HG03460 (cell line): Measurements from ENCODE around the gene SCN7A.

Experiments used
- ATAC-seq: cut with Tn5 transposase; IDR thresholded peaks from one replicate; pipeline ENCODE4 v1.9.1; 2021; ENCODE audit not compliant: unreplicated experiment

The SCN7A gene

DNA sequence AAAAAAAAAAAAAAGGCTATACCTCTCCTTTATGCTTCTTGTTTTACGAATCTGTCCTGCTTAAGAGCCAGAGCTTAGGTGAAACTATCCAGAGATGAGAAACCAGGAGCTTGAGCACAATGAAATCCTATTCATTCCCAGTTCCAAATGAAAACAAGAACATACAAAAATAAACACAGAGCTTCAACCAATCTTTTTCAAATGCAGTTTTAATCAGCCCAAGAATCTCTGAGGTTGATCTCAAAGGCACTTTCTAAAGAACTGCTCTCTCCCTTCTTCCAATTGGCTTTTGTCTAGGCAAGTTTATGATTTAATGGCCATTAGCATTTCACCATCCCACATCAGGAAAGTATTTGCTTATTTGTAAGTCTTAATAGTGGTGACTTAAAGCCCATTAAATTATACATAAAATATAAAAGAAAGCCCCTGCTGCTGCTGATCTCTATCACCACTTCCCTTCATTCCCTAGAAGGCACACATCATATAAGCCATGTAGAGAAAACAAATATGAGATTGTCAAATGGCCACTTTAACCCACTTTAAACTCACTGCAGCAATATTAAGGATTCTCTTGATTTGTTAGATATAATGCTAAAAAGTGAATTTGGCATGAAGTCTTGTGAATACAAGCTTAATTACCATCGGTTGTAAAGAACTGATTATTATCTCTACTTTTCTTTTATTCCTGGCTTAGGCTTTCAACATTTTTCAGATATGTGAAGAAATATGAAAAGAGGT is 89.0 kb downstream of the SCN7A start:
- ATAC-seq: no peak

GRCh38 chr2:166394245-166394644 is 99.8 kb downstream of the SCN7A start:
- ATAC-seq: no peak

GRCh38 chr2:166393008-166393407 is 101.0 kb downstream of the SCN7A start:
- no peak for ATAC-seq

DNA sequence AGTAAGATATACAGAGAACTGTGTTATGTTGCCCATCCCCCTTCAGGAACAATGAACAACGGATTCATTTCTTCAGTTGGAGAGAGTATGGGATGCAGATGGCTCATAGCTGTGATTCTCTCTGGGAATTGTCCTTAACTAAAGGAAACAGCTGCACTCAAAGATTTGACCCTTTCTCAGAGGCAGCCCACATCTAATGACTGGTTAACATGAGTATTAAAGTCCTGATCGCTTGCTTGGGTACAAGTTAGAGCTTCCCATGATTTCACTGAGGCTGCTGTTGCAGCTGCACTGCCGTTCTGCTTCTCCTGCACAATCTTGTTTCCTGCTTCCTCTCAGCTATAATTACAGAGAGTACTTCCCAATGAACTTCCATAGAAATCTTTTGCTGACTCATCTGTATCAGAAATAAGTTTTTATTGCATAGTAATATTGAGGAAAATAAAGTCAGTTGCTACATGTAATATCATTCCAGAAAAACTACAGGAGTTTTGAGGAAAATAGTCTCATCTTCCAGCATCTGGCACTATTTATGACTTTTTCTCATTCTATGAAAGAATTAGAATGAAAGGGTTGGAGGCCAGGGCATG is 105.5 kb downstream of the SCN7A start:
- no peak for ATAC-seq

DNA sequence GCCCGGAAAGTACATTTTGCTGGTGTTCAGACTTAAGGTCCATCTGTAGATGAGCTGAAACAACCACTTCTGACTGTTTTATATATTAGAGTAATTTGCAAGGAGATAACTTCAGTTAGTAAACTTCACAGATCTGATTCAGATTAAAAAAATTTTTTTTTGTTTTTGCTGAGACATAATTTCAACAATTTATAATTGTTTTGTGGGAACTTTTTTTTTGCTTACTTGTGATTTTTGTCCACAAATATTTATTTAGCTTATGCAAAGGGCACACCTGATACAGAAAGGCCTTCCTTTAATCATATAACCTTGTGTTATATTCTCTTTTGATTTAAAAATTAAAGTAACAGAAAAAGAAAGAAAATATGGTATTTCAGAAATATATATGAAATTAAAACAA is 108.7 kb downstream of the SCN7A start:
- ATAC-seq: no peak

- no peak for ATAC-seq
Observed at GRCh38 chr2:166384774-166385173, 109.3 kb downstream of the SCN7A start.

DNA sequence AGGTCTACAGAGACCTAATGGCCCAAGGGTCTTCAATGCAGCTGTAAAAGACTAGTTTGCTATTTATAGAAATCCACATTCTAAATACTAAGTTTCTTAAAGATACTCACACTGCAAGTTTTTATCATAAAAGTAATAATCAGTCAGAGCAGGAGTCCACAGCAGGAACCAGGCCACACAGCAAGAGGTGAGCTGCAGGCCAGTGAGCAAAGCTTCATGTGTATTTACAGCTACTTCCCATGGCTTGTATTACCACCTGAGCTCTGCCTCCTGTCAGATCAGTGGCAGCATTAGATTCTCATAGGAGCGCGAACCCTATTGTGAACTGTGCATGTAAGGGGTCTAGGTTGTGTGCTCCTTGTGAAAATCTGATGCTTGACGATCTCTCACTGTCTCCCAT is 111.6 kb downstream of the SCN7A start:
- no peak for ATAC-seq

GRCh38 chr2:166380615-166381014 is 113.4 kb downstream of the SCN7A start:
- ATAC-seq: no peak

GRCh38 chr2:166376873-166377272 is 117.2 kb downstream of the SCN7A start:
- no peak for ATAC-seq

DNA sequence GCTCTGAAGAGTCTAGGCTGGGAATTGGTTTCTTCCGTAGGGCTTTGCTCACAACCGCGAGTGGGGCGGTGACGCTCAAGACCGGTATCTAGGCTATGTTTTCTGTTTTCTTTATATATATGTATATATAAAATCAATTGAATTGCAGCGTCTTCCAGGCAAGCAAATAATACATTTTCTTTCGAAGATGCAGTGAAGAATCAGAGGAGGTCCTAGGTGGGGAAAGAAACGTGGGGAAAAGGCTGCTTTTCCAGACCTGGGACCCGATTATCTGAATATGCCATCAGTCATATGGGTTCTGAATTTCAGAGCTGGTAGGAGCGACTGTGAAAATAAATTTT is 117.6 kb downstream of the SCN7A start:
- no peak for ATAC-seq

DNA sequence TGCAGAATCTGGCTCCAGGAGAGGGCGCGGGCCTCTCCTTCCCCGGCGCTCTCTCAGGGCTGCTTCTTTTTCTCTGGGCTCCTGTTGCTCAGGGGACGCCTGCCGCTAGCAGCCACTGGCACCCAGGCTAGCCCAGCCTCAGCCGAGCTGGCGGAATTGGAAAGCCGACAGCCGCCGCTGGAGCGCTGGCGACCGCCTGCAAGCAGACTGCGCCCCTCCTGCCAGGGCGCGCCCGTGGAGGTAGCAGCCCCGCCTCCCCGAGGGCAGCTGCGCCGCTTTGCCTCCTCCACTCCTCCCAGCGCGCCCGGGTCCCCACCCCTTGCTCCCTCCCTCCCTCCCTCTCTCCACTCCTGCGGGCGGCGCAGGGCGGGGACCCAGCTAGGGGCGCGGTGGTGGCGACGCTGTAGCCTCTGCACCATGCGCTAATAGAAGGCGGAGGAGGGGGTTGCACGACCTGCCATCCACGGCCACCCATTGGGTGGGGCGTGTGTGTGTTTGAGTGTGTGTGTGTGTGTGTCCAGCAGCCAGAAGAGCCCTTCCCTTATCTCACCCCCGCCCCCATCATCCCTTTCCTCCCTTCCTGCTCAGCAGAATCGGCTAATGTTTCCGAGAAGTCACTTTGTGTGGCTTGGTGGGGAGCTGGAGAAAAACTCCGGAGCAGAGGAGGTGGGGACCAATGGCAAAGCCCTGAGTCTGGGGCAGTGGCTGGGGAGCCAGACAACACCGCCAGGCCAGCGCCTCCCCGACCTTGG is 118.1 kb downstream of the SCN7A start, which contains the start of gene SCN9A:
TSS of gene SCN9A (minus strand) at position 209 of the 752 bp plus-strand sequence. CDS start 64,188 bp downstream, outside the sequence.
- peak; percentile 43 for ATAC-seq

GRCh38 chr2:166375195-166375735 is 118.8 kb downstream of the SCN7A start:
- ATAC-seq: no peak

DNA sequence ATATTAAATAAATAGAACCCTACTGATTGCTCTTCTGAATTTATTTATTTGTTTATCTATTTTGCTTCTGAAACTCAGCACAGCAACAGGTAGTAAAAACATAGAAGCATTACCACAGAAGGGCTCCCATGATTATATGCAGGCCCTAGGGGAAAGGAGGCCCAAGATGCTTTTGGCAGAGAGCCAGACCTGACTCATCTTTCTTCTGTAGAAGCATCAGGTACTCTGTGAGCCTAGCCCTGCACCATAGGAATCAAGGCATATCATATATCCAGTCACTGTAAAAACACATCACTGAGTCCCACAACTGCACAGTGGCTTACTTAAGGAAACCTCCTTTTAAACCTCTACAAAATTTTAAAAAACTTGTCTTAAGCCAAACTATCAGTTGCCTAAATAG is 120.1 kb downstream of the SCN7A start:
- ATAC-seq: no peak

GRCh38 chr2:166373539-166373938 is 120.5 kb downstream of the SCN7A start:
- no peak for ATAC-seq

- no peak for ATAC-seq
Observed at GRCh38 chr2:166373105-166373504, 120.9 kb downstream of the SCN7A start.

DNA sequence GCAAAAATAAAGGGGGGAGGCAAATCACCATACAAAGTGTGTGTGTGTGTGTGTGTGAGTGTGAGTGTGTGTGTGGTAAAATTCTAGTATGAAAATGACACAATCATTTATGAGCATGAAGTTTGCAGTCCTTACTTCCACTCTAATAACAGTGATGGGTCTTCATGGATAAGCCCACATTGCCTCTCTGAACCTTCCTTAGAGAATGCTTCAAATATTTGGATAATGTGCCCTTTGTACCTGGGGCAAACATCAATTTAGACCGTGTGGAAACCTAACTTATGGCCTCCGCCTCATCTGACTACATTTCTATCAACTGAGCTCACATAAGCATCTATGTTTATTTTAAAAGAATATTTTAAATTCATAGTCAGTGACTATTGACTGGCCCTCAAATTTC is 122.0 kb downstream of the SCN7A start:
- no peak for ATAC-seq

- no peak for ATAC-seq
Observed at GRCh38 chr2:166365803-166366420, 128.1 kb downstream of the SCN7A start.

DNA sequence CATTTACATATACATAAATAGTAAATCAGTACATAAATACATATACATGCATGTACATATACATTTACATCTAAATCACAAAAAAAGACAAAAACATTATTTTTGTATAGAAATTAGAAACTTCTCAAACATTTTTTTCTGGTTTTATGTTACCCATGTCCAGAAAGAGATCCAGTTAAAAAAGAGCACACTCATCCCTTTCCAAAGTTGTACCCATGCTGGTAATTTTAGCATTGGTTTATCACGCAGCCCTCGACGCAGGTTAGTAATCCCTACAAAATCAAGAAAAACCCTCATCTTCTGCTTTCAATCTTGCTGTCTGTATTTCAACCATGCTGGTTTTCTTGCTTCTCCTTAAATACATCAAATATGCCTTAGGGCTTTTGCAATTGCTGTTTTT is 128.8 kb downstream of the SCN7A start:
- ATAC-seq: no peak

- no peak for ATAC-seq
Observed at GRCh38 chr2:166364476-166365161, 129.4 kb downstream of the SCN7A start.

DNA sequence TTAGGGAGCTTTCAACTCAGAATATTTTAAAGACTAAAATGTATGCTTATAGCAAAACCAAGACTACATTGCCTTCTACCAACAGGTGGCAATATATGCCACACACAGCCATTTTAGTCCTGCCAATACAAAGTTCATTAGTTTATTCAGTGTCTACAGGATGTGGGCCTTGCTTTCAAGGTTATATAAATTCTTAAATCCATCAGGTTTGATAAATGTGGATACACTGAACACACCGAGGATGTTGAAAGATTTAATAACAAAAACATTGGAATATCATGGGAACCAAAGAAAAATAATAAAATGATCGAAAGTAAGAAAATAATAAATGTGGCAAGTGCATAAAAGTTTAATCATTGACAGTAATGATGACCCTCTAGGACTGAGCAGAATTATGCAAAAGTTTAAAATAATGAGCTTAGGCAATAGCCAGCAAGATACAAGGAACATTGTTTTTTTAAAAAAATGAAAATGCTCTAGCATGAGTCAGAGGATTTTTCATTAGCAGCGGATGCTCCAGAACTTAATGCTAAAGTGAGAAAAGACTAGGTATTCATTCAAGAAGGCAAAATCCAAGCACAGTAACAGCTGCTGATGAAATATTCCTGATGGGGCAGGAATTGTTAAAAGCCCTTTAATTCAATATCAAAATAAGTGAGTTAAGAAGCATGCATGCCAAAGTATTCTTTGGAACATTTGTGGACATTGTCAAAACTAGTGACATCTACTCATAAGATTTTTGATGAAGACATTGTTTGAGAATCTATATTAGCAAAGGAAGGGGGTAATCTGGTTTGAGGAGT is 132.5 kb downstream of the SCN7A start:
- ATAC-seq: no peak
